Loucy (cell line): ENCODE measurements around the gene RAI1.

Experiments
- H2AFZ ChIP-seq: fragments of 200-600 bp; sonication (generic); 2 replicates; pipeline ENCODE4 v1.6.0; 2016; ENCODE audit warnings: antibody characterized with exemption, mild to moderate bottlenecking, low read length, moderate library complexity
- H3F3A ChIP-seq: fragments of 200-600 bp; 2 replicates; pipeline ENCODE4 v1.6.0; 2016; ENCODE audit warnings: antibody characterized with exemption, low read depth, mild to moderate bottlenecking
- H3K27me3 ChIP-seq: fragments of 200-600 bp; sonication (generic); 2 replicates; pipeline ENCODE4 v1.6.1; 2014; ENCODE audit warnings: low read length, mild to moderate bottlenecking; ENCODE audit not compliant: insufficient read depth, poor library complexity, severe bottlenecking
- H3K36me3 ChIP-seq: fragments of 200-600 bp; sonication (generic); 2 replicates; pipeline ENCODE4 v1.6.1; 2016; ENCODE audit warnings: low read length; ENCODE audit not compliant: insufficient read depth
- H3K4me1 ChIP-seq: fragments of 200-600 bp; sonication (generic); 2 replicates; pipeline ENCODE4 v1.5.1; 2014; ENCODE audit warnings: low read length, mild to moderate bottlenecking; ENCODE audit not compliant: insufficient read depth, poor library complexity, severe bottlenecking
- H3K4me2 ChIP-seq: fragments of 200-600 bp; sonication (generic); 2 replicates; pipeline ENCODE4 v1.6.0; 2014; ENCODE audit warnings: antibody characterized with exemption, low read length, low read depth, mild to moderate bottlenecking; ENCODE audit not compliant: poor library complexity, severe bottlenecking
- H3K4me3 ChIP-seq: fragments of 200-600 bp; sonication (generic); 2 replicates; pipeline ENCODE4 v1.5.1; 2014; ENCODE audit warnings: low read length, mild to moderate bottlenecking, mixed read lengths; ENCODE audit not compliant: poor library complexity, severe bottlenecking
- H3K79me2 ChIP-seq: fragments of 200-600 bp; sonication (generic); 2 replicates; pipeline ENCODE4 v1.6.1; 2014; ENCODE audit warnings: low read length; ENCODE audit not compliant: insufficient read depth
- H3K9ac ChIP-seq: fragments of 200-600 bp; sonication (generic); 2 replicates; pipeline ENCODE4 v1.6.0; 2014; ENCODE audit warnings: mild to moderate bottlenecking, low read depth, low read length, moderate library complexity; ENCODE audit not compliant: poor library complexity, severe bottlenecking
- H3K9me2 ChIP-seq: fragments of 200-600 bp; sonication (generic); replicated peaks from 2 replicates; pipeline ENCODE4 v1.6.1; 2016; ENCODE audit warnings: low read depth, low read length, mixed read lengths
- H3K9me3 ChIP-seq: fragments of 200-600 bp; sonication (generic); 2 replicates; pipeline ENCODE4 v1.6.1; 2014; ENCODE audit warnings: mild to moderate bottlenecking, antibody characterized with exemption, low read length, low read depth; ENCODE audit not compliant: insufficient read depth
- H4K20me1 ChIP-seq: fragments of 200-600 bp; sonication (generic); 2 replicates; pipeline ENCODE4 v1.6.0; 2014; ENCODE audit warnings: antibody characterized with exemption, low read length, mild to moderate bottlenecking; ENCODE audit not compliant: insufficient read depth, poor library complexity, severe bottlenecking
- EZH2phosphoT487 ChIP-seq: fragments of 200-600 bp; IDR thresholded peaks from 2 replicates; pipeline ENCODE4 v1.6.1; 2018; ENCODE audit warnings: antibody characterized with exemption, mild to moderate bottlenecking, moderate library complexity, borderline replicate concordance
- TF ChIP-seq, protein P1 (sequence below): fragments of 200-600 bp; sonication (generic); conservative IDR thresholded peaks from 2 replicates; pipeline ENCODE4 v1.5.1; 2014; ENCODE audit warnings: mild to moderate bottlenecking, antibody characterized with exemption, low read length

RAI1 gene

DNA sequence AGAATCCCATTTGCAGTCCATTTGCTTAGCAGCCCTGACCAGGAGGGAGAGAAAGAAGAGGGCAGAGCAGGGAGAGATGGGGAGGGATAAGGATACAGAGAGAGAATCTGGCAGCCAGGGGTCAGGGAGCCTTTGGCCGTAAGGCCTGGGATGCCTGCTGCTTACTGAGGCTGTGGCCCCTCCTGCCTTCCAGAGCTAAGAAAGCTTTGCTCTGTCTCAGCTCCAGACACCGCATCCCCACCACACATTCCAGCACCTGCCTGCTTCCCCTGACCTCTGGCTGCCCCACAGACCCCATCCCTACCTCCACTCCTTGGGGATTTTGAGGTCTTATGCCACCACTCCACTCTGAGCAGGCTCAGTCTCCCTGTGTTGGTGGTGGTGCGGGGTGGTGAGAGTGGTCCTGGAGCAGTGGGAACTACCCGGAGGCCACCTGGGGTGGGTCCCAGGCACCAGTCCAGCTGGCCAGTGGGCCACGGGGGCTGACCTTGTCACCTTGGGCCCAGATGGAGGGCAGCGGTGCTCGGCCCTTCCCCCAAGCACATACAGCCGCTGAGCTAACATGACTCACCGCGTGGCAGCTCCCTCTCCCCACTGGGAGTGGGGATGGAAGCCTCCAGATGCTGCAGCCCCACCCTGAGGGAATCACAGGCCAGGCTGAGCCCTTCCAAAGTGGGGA, 58.3 kb downstream of the RAI1 start:
- Histone ChIP-seq H3K9me3 (no peaks in the 10 kb centered on the region), H3K9me2 (no peaks in the 10 kb centered on the region), H3K27me3 (no peaks in the 10 kb centered on the region), H3K4me3 (no peak overlapping the region), H3K36me3 (peaks cover 3% of the 10 kb centered on the region; the same call in 1 of the 2 replicates), H3K9ac (no peak overlapping the region), H3K4me2 (no peak overlapping the region), H3K79me2 (peaks cover 91% of the 10 kb centered on the region), H3F3A (no peaks in the 10 kb centered on the region), H4K20me1 (peaks cover 65% of the 10 kb centered on the region), H2AFZ (no peak overlapping the region), H3K4me1 (peaks cover 5% of the 10 kb centered on the region)
- TF ChIP-seq EZH2phosphoT487, result no peak
- TF ChIP-seq, protein P1, sequence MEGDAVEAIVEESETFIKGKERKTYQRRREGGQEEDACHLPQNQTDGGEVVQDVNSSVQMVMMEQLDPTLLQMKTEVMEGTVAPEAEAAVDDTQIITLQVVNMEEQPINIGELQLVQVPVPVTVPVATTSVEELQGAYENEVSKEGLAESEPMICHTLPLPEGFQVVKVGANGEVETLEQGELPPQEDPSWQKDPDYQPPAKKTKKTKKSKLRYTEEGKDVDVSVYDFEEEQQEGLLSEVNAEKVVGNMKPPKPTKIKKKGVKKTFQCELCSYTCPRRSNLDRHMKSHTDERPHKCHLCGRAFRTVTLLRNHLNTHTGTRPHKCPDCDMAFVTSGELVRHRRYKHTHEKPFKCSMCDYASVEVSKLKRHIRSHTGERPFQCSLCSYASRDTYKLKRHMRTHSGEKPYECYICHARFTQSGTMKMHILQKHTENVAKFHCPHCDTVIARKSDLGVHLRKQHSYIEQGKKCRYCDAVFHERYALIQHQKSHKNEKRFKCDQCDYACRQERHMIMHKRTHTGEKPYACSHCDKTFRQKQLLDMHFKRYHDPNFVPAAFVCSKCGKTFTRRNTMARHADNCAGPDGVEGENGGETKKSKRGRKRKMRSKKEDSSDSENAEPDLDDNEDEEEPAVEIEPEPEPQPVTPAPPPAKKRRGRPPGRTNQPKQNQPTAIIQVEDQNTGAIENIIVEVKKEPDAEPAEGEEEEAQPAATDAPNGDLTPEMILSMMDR, result no peak

DNA sequence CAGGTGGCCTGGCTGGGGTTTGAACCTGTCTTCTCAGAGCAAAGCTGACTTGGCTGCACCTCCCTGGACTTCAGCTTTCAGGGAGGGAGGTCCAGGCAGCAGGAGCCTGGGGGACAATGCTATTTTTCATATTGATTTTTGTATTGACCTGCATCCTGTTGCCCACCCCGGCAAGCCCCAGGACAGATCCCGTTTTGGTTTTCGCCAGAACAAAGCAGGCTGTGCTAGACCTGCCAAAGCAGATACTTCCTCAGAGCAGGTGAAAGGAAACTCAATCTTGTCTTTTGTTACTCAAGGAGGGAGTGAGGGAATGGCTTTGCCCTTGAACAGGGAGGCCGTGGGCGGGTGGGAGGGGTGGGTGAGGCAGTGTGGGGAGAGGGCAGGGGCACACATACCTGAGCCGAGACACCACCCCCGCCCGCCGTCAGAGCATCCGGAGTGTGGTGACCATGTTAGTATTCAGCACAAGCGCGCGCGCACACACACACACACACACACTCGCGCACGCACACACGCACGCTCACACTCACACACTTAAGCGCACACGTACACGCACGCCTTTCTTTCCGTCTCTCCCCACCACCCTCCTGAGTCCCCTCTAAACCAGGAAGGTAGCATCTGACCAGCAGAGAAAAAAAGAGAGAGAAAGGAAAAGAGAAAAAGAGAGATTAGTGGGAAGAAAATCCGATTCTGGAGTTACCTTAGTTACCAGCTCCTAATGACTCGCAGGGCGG, 59.5 kb downstream of the RAI1 start:
- no peaks in the 10 kb centered on the region for H3F3A ChIP-seq
- no peak for TF ChIP-seq EZH2phosphoT487
- TF ChIP-seq, protein P1, result no peak
- no peak overlapping the region for H3K4me2 ChIP-seq
- H3K27me3 ChIP-seq, result no peaks in the 10 kb centered on the region
- peaks cover 65% of the 10 kb centered on the region for H4K20me1 ChIP-seq
- H3K4me3 ChIP-seq, result no peak overlapping the region
- H3K9ac ChIP-seq, result no peak overlapping the region
- H2AFZ ChIP-seq, result no peak overlapping the region
- H3K36me3 ChIP-seq, result peaks cover 3% of the 10 kb centered on the region; the same call in 1 of the 2 replicates
- H3K79me2 ChIP-seq, result peaks cover 96% of the 10 kb centered on the region
- peaks cover 5% of the 10 kb centered on the region for H3K4me1 ChIP-seq
- H3K9me3 ChIP-seq, result no peaks in the 10 kb centered on the region
- no peaks in the 10 kb centered on the region for H3K9me2 ChIP-seq

DNA sequence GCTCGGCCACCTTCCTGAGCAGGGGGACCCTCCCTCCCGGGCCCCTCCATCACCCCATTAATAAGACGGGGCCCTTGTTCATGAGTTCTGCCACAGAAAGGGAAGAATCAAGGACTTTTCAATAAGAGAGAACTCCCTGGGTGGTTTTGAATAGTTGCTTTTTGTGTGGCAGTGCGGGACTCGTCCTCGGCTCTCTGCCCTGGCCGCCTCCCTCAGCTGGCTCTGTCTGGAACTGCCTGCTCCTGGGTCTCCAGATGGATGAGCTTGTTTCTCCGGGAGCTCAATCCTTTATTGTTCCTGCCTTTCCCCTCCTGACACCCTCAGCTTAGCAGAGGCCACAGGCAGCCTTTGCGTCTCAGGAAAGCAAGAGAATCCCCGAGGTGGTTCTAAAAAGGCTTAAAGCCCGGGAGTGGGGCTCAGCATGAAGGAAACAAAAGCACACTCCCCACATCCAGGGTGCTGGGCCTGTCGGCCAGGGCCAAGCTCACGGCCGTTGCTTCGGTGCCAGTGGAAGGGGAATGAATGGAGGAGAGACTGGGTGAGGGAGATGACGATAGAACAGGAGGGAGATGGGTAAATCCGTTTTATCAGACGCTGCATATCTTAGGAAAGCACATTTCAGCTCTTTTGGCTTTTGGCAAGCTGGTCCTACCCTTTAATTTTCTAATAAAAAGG, 60.2 kb downstream of the RAI1 start:
- TF ChIP-seq, protein P1, result no peak
- no peak for TF ChIP-seq EZH2phosphoT487
- no peaks in the 10 kb centered on the region for H3K27me3 ChIP-seq
- H3K36me3 ChIP-seq, result peaks cover 3% of the 10 kb centered on the region; the same call in 1 of the 2 replicates
- H3K79me2 ChIP-seq, result peaks cover 95% of the 10 kb centered on the region
- no peak overlapping the region for H2AFZ ChIP-seq
- peaks cover 5% of the 10 kb centered on the region for H3K4me1 ChIP-seq
- peaks cover 68% of the 10 kb centered on the region for H4K20me1 ChIP-seq
- H3K9me2 ChIP-seq, result no peaks in the 10 kb centered on the region
- H3K9ac ChIP-seq, result no peak overlapping the region
- no peak overlapping the region for H3K4me3 ChIP-seq
- H3K4me2 ChIP-seq, result no peak overlapping the region
- no peaks in the 10 kb centered on the region for H3K9me3 ChIP-seq
- no peaks in the 10 kb centered on the region for H3F3A ChIP-seq
